ENCODE results near the gene MED25.
A peak's percentile ranks its signal among the peaks of the same experiment; 100 is the strongest.

Gene MED25

DNA sequence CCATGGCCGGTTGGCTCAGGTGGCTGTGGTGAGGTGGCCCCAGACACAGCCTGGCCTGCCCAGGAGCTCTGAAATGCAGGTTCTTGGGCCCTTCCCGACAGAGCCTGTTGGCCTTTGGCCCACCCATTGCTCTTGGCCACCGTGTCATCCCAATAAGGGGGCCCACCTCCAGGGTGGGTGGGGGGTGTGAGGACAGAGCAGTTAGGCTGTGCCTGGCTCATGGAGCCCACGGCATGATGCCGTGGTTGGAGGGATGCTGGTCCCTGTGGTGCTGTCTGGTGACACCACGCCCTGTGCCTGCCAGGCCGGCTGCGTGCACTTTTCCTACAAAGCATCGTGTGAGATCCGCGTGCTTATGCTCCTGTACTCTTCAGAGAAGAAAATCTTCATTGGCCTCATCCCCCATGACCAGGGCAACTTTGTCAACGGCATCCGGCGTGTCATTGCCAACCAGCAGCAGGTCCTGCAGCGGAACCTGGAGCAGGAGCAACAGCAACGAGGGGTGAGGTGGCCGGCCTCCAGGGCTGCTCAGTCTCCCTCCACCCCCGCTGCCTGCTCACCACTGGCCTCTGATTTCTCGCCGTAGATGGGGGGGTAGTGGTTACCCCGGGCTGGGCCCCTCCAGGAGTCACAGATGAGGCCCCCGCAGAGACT is 41.7 kb downstream of the MED25 start:
- DNase-seq = no peak

DNA sequence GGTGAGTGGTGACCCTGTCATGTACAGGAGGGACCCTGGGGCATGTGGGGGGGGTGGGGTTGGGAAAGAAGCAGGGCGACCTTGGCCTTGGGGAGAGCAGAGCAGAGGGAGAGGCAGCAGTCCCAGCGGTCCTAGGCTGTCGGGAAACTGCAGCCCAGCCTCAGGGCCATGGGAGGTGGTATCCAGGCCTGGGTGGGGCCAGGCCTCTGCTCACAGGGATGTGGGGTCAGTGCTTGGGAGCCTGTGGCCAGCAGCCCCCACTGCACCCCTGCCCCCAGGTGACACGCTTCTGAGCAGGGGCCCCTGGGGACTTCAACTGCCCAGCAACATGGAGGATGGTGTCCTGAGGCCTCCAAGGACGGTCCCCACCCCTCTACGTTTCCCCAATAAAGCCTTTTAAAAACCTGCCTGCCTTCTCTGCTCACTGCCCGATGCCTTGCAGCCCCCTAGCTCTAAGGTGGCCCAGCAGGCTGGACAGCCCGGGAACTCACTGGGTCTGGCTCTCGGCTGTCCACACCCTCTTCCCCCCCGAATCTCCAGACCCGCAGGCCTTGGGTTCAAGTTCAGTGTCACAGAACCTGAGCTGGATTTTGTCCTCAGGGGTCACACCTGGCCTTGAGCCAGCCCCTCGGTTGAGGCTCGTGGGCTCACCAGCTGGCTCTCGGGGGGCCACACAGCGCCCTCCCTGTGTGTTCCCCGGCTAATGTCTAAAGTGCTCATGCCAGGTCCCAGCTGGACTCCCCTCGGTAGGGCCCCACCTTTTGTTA is 42.4 kb downstream of the MED25 start:
- DNase-seq = no peak

DNA sequence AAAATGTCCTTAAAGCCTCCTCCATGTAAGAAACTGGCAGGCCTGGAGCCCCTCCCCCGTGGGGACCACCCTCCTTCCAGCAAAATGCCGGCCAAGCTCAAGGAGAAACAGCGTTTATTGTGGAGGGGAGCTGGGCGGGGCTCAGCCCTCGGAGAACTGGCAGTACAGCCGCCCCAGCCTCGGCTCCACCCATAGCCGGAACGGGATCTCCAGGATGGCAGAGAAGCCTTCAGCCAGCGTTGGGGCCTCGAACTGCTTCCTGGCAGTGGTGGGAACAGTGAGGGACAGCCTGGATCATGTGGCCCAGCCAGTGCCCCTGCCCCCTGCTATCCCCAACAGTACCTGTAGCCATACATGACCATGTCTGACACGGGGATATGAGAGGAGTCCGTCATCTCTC is 43.0 kb downstream of the MED25 start:
- no peak for DNase-seq

DNA sequence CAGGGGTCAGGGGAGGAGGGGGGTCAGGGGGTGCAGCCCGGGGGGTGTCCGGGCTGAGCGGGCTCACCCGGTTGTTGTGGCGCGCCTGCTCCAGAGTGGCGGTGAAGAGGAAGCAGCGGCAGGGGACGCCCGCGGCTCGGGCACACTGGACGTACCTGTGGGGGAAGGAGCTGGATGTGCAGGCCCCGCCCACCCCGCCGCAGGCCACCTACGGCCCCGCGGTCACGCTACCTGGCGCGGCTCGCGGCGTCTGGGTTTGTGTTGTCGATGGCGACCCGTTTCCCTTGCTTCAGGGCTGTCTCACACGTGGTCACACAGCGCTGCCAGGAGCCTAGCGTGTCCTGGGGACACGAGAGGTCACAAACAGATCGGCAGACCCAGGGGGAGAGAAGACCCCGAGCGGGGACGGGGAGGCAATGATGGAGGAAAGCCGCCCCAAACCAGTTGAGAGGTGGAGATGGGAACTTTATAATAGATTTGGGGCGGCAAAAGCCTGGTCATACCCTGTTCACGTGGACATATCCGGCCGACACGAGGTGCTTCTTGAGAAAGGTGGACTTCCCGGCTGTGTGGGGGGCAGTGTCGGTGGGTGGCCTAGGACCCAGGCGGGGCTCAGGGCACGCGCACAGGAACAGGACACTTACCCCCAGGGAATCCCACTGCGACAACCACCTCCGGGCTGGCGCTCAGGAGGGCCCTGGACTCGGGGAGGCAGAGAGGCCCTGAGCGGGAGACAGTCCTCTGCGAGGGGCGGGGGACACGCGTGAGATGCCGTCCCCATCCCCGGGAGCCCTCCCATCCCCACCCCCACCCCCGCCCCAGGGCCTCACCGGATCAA is 43.7 kb downstream of the MED25 start:
- DNase-seq = no peak

DNA sequence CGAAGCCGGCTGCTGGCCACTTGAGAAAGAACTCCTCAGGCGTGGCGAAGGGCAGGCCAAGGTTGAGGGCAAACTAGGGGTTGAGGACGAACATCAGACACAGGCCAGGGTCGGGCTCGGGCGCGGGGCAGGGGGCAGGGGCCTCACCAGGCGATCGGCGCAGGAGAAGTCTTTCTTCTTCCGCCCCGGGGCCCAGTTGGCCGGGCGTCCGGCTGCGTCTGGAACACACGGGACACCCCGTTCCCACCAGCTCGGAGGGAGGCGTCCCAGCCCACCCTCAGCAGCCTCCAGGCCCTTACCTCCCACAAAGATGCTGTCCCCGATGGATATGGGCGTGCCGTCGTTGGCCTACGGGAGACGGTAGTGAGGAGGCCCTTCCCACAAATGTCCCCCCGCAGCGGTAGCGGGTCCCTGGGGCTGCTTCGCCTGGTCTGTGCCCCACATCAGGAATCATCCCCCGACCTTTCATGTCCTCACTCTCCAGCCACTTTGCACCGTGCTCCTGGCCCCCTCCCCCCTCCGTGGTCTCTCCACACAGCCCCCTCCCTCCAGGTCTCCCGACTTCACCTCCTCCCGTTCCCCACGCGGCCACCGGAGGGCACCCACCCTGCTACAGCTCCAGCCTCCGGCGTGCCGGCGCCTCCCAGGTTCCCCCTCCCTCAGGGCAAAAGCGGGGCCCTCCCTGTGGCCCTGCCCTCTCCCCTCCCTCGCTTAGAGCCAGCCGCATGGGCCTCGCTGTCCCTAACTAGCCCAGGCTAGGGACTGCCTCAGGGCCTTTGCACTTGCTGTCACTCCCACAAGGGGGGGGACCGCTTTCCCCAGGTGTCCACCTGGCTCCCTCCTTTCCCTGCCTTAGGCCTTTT is 44.5 kb downstream of the MED25 start:
- no peak for DNase-seq

DNA sequence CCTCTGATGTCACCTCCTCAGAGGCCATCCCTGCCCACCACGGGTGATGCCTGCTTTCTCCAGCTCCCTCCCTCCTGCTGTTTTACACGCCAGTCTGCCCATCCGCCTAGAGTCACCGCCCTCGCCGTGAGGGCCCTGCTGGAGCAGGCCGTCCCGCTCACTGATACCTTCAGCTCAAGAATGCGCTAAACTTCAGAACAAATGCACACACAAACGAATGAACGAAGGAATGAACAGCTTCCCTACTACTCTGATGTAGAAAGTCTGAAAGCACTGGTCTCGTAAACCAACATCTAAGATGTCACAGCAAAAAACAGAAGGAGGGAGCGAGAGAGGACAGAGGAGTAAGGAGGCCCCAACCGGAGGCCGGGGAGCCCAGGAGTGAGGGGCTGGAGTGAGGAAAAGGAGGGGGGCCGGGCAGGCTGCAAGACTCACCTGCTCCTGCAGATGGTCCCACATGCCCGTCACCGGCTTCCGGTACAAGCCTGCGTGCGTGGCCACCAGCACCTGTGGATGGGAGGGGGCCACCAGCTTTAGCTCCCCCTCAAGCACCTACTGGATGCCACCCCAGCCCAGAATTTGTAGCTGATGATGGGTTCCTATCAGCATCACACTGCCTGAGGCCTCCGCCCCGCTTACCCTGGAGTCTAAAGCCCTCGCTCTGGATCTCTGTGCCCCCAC is 45.3 kb downstream of the MED25 start:
- no peak for DNase-seq

DNA sequence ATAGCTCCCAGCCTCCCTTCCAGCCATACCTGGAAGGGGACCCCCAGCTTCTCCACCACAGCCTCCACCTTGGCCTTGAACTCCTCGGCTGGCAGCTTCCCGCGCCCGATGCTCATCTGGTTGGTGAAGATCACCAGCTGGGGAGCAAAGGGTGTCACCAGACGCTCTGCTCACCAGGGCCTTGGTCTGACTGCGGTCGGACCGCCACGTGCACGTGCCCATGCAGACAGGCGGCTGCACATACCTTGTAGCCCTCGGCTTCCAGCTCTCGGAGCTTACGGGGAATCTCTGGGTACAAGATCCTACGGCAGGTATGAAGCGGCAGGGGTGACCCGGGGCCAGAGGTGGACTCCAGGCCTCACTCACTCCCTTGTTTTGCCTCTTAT is 45.8 kb downstream of the MED25 start:
- DNase-seq = no peak

DNA sequence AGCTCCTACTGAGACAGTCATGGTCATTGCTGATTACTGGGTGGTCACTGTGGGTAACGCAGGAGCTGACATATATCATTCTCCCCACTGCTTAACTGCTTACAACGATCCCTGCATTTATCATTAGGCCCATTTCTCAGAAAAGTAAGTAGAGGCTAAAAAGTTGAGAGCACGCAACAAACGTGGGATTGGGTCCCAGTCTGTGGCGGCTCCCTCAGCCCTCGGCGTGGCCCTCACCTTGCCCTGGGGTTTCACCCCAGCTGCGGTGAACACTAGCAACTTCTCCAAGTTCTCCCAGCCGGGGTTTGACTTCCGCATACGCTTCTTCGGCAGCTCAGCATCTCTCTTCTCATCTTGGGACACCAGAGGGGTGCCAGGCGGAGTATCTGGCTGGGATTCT is 46.8 kb downstream of the MED25 start:
- DNase-seq = no peak

DNA sequence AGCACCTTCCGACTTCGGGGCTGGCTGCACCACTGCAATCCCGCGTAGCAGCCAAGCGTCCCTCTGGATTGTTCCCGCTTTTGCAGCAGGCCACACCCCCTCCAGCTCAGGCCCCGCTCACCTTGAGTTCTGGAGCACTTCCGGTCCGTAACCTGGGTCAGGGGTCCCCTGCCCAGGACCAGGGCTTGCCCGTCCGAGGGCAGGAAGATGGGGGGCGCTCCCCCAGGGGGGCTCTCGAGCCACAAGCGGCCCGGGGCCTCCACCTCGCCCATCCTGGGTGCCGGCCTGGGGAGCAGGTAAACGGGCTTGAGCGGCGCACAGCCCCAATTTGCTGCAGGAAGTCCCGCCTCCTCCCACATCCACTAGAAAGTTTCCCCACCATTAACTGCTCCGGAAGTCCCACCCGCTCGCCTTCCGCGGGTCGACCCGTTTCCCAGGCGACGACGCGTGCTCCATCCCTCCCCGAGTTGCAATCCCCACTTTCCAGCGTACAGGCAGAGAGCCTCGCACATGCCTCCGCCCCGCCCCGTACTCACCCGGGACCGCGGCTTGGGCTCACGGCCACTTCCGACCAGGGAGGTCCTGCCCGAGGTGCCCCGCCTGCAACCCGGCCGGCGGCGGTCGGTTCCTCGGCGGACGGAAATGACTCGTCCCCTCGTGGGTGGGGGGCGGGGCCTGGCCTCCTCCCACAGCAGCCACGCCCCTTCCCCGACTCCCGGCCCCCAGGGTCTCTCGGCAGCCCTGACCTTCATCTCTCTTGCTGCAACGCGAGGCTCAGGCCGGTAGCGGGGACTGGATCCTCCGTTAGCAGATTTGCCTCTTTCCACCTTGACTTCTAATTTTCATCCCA is 49.1 kb downstream of the MED25 start, which contains the start of gene PNKP:
Gene PNKP (minus strand): TSS at position 644 of the 850 bp plus-strand sequence. CDS start 372 bp downstream, at position 272.
- DNase-seq = peak; percentile 91

DNA sequence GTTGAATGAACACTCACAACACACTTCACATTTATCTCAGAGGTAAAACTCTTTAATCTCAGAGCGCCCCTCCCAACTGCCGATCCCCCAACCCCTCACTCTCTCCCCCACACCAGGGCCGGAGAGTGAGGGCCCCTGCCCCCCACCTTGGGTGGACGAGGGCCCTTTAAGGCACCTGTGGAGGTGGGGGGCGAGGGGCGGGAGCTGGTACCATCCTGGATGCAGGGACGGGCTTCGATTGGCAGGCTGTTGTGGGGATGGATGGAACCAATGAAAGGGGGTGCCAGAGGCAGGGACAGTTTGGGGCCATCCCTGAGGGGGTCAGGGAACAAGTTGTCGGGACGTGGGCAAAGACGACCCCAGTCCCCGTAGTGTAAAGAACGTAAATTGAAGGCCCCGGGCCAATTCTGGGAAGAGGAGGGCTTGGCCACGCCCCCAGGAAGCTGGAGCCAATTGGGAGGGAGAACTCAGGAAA is 51.0 kb downstream of the MED25 start:
- no peak for DNase-seq

DNA sequence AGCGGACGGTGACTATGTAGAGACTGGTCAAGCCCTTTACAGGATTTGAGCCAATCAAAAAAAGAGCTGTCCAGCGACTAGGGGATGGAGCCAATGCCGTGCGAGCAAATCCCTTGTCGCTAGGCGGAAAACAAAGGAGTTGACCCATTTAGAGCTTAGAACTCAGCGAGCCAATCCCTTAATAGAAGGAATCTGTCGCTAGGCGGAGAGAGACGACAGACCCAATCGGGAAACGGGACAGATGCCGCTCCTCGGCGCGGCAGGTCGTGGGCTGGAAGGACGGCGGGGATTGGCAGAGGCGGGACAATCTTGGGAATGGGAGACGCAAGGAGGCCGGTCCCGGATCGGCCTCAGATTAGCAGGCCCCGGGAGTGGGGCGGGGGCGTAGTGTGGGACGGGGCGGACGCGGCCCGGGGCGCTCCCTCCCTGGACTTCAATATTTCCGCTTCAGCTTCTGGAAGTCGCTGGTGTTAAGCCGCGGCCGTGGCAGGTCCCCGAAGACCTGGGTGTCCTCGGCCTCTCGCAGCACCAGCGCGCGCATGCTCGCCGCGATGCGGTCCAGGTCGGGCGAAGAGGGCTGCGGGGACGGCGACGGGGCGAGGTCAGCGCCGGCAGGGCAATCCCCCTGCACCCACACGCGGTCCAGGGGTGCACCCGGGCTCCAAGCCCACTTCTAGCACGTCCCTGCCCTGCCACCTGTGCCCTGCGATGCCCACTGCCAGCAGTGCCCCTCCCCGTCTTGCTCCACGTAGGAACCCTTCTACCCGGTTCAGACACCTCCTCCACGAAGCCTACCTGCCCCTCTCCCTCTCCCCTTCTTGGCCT is 51.6 kb downstream of the MED25 start:
- peak; percentile 99 to 100 for DNase-seq

DNA sequence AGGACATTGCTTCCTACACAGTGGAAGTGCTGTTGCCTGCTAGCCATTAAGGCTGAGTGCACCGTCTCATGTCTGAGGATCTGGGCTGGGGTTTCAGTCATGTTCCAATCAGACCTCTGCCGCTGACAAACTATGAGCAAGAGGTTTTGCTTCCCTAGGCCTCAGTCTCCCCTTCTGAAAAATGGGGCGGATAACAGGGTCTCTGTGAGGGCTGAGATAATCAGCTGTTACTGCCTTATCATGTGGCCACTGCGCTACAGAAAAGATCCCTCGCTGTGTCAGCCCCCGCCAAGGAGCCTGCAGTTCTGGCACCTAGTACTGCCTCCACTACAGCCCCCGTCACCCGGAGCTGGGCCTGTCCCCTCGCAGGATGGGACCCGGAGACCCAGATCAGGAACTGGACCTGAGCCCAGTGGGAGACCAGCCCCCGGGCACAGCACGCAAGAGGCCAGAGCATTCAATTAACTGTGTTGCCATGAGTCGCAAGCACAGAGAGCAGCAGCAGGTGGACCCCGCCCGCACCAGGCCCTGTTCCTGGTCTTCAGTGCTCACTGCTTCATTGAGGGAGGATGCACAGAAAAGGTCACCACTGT is 52.3 kb downstream of the MED25 start:
- DNase-seq = no peak

DNA sequence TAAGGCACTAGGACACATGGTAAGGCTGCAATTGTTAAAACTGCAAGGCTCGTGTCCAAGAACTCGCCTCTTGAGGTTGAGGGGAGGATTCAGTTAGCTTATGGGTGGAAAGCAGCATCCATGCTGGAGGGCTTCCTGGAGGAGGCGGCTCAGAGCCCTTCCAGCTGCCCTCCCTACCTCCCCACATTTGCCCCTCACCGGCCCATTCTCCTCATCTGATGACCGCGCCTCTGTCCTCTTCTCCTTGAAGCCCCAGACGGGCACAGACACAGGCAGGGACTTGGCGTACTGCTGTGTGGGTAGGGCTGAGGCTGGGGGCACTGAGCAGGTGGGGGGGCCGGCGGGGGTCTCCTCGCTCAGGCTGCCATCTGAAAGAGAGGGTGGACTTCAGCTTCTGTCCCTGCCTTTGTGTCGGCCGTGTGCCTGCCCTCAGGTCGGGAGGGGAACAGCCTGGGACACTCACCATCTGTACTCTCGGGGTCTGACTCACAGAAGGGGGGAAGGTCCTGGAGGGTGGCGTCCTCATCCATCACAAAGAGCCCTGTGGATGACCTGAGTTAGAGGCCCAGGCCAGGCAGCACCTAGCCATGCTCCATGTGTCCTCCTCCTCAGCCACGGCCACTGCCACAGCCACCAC is 53.4 kb downstream of the MED25 start:
- DNase-seq = no peak

DNA sequence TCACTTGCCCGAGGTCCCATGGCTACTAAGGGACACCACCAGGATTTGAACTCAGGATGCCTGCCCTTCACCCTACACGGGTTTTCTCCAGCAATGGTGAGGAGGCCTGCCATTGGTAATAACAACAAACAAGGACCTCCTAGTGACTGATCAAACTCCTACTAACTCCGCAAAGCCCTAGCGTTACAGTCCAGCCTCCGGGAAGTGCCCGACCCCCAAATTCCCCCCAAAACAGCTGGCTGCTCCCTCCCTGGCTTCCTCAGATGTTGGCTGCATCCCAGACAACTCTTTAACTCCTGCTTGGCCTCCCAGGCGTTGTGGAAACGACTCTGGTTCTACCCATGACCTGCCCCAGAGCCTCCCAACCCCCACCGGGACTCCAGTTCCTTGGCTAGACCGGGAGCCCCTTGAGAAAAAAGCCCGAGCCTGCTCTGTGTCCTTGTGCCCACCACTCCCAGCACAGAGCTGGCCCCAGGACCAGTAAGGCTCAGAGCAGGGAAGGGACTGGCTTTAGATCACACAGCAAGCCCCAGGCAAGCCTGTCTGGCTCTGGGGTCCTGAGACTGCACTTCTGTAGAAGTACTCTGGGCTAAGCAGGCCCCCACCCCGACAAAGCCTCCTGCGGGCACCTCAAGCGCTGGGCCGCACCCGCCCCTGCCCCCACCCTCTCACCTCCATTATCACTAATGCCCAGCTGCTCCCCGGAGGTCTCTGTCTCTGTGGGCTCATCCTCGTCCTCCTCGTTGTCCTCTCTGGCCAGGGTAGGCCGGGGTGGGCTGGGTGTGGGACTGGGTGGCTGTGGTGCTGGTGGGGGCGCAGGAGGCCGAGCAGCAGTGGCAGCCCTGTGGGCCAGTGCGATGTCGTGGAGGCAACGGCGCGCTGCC is 54.4 kb downstream of the MED25 start:
- DNase-seq = no peak

DNA sequence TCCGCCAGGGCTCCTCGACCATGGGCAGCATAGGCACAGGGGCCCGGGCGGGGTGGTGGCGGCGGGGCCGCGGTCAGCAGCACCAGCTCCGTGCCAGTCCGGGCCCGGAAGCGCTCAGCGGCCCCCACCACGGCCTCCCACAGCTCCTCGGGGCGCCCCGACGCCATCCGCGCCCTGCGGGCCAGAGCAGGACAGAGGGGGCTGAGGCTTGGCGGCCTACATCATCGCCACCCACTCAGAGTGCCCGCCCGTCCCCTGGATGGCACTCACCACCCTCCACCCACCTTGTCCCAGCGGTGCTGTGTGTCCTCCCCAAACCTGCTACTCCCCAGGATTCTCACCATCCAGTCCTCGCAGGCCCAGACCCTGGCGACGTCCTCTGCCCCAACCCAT is 55.0 kb downstream of the MED25 start:
- no peak for DNase-seq

DNA sequence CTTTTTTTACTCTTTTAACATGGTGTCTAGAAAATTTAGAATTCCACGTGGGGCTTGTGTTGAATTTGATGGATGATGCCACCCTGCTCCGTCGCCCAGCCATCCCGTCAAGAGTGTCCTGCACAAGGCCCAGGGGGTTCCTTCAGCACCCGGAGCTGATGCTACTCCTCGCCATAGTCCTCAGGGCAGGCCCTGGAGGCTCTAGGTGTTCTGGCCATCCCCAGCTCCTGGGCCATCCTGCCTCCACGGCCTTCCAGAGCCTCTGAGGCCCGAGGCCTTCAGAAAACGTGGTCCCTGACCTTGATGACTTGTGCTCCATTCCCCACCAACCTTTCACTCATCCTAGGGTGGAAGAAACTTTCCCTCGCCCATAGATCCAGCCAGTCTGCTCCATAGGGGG is 55.7 kb downstream of the MED25 start:
- no peak for DNase-seq

DNA sequence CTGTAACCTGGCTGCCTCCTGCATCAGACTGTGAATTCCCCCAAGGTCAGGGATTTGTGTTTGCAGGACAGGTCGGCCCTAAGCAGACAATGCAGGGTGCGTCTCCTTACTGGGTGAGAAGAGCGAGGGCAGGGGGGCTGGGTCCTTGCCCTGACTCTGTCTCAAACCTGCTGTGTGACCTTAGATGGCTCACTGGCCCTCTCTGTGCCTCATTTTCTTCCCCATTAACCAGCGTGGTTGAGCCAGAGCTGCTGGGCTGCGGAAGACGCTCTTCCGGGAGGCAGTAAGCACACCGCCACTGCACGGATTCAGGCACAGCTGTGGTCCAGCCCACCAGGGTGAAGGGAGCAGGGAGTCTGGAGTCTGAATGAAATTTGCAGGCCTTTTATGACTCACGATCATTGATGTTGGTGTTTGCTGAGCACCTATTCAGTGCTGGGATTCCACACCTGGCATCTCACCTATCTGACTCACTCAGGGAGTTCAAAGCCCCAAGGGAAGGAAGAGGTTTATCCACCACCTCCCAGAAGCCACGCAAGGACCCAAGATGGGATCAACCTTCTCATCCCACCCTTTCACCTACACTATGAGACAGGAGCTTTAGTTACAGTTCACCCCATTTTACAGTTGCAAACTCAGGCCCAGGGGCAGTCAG is 56.5 kb downstream of the MED25 start:
- DNase-seq = no peak
